Measurements from ENCODE around the gene PARVB. TPM values are rescaled to one million over a fixed set of nuclear protein-coding genes. Genes with fewer than 3 reads are reported as not detected.

PARVB gene
- total RNA-seq, 1 experiment from 2014 or later, result 85.3 TPM

- CTCF ChIA-PET, result no interaction called here
- intact Hi-C loops (cut with micrococcal nuclease), result no loop called here
- DNase-seq (no peak), ATAC-seq (no peak)
- BruUV-seq (replicated peaks), result no TSS peak
- no peaks in the 10 kb centered on the region for H3F3A ChIP-seq (ENCODE audit: low read length, unreplicated experiment)
- H3K9ac ChIP-seq (ENCODE audit: low read length), result no peak overlapping the region
- no peaks in the 10 kb centered on the region for H4K20me1 ChIP-seq (ENCODE audit: low read length)
- no peak overlapping the region for H3K4me2 ChIP-seq (ENCODE audit: low read length)
- no peaks in the 10 kb centered on the region for H3K27me3 ChIP-seq (ENCODE audit: low read length)
- H3K79me2 ChIP-seq (ENCODE audit: low read length), result no peaks in the 10 kb centered on the region
- POLR2A ChIA-PET (ENCODE audit: unreplicated experiment), result no interaction called here
- no peaks in the 10 kb centered on the region for H3K9me2 ChIP-seq (replicated peaks; ENCODE audit: low read length)
- H3K4me3 ChIP-seq (ENCODE audit: low read length), result no peak overlapping the region
- TF ChIP-seq CTCF (conservative IDR thresholded peaks at IDR 0.05; ENCODE audit: low read depth, low read length) (no peak), EZH2phosphoT487 (IDR thresholded peaks at IDR 0.05; ENCODE audit: borderline replicate concordance, low read length) (no peak), EZH2 (IDR thresholded peaks at IDR 0.05; ENCODE audit: low read length, unreplicated experiment) (no peak)
- H3K27ac ChIP-seq (ENCODE audit: low read length), result no peak overlapping the region
- no peaks in the 10 kb centered on the region for H3K36me3 ChIP-seq (ENCODE audit: low read depth, low read length)
- H3K9me3 ChIP-seq (ENCODE audit: low read length), result no peaks in the 10 kb centered on the region
- no peak overlapping the region for H2AFZ ChIP-seq (ENCODE audit: low read length)
- no peaks in the 10 kb centered on the region for H3K4me1 ChIP-seq (ENCODE audit: insufficient read depth, low read length)
These were observed 72.6 kb downstream of the PARVB start for GRCh38 chr22:44096736-44097135.

- intact Hi-C loops (cut with micrococcal nuclease), result no loop called here
- ChIA-PET CTCF (no interaction called here), POLR2A (ENCODE audit: unreplicated experiment) (no interaction called here)
These were observed 73.3 kb downstream of the PARVB start for GRCh38 chr22:44097263-44098020.

More at GRCh38 chr22:44097263-44098020, 73.3 kb downstream of the PARVB start:
- no peak overlapping the region for H3K27ac ChIP-seq (ENCODE audit: low read length)
- no peak for DNase-seq
- H3K9ac ChIP-seq (ENCODE audit: low read length), result no peak overlapping the region
- no peaks in the 10 kb centered on the region for H3F3A ChIP-seq (ENCODE audit: low read length, unreplicated experiment)
- H3K9me3 ChIP-seq (ENCODE audit: low read length), result no peaks in the 10 kb centered on the region
- no peaks in the 10 kb centered on the region for H3K79me2 ChIP-seq (ENCODE audit: low read length)
- H4K20me1 ChIP-seq (ENCODE audit: low read length), result no peaks in the 10 kb centered on the region
- no peak overlapping the region for H3K4me2 ChIP-seq (ENCODE audit: low read length)
- H3K4me1 ChIP-seq (ENCODE audit: insufficient read depth, low read length), result no peaks in the 10 kb centered on the region
- TF ChIP-seq EZH2 (IDR thresholded peaks at IDR 0.05; ENCODE audit: low read length, unreplicated experiment) (no peak), CTCF (conservative IDR thresholded peaks at IDR 0.05; ENCODE audit: low read depth, low read length) (no peak), EZH2phosphoT487 (IDR thresholded peaks at IDR 0.05; ENCODE audit: borderline replicate concordance, low read length) (no peak)
- no peak overlapping the region for H3K4me3 ChIP-seq (ENCODE audit: low read length)
- no peaks in the 10 kb centered on the region for H3K27me3 ChIP-seq (ENCODE audit: low read length)
- H2AFZ ChIP-seq (ENCODE audit: low read length), result no peak overlapping the region
- H3K9me2 ChIP-seq (replicated peaks; ENCODE audit: low read length), result no peaks in the 10 kb centered on the region
- no peaks in the 10 kb centered on the region for H3K36me3 ChIP-seq (ENCODE audit: low read depth, low read length)
- BruUV-seq (replicated peaks), result no TSS peak
- ATAC-seq, result no peak

Measured in PC-3 (cell line).